CD4-positive, alpha-beta memory T cell (primary cell): ENCODE data around the gene SUCLG2. TPM values are rescaled to one million over a fixed set of nuclear protein-coding genes. Genes with fewer than 3 reads are reported as not detected.

Source experiments
- CTCF ChIA-PET: fragments of 350-600 bp; sonication (Branson Sonifier 250); formaldehyde crosslinking; loops from one replicate; lab custom pipeline; 2021; ENCODE audit warnings: inconsistent platforms; ENCODE audit not compliant: partially characterized antibody; lab: Charles Lee
- POLR2A ChIA-PET: fragments of 350-600 bp; sonication (Branson Sonifier 250); formaldehyde crosslinking; loops from one replicate; lab custom pipeline; 2021; ENCODE audit not compliant: partially characterized antibody; lab: Charles Lee
- DNase-seq, 5 donors: peaks; one replicate each; pipeline versions ENCODE4 v3.0.0 to v3.0.0-alpha.2; 2020 to 2022; ENCODE audit warnings: mixed read lengths in 1 of 5
- H3K27ac ChIP-seq: one replicate; pipeline ENCODE4 v1.7.0; 2013; ENCODE audit warnings: low read depth, low read length
- H3K27me3 ChIP-seq: 2 replicates; pipeline ENCODE4 v1.7.0; 2013; ENCODE audit warnings: mild to moderate bottlenecking, low read length, moderate library complexity; ENCODE audit not compliant: insufficient read depth
- H3K36me3 ChIP-seq: 2 replicates; pipeline ENCODE4 v1.7.0; 2013; ENCODE audit warnings: mild to moderate bottlenecking, low read length, moderate library complexity; ENCODE audit not compliant: insufficient read depth
- H3K4me1 ChIP-seq: 2 replicates; pipeline ENCODE4 v1.7.0; 2013; ENCODE audit warnings: mild to moderate bottlenecking, low read length, moderate library complexity; ENCODE audit not compliant: insufficient read depth
- H3K4me3 ChIP-seq, 2 donors: one replicate each; pipeline ENCODE4 v1.7.0; 2013; ENCODE audit warnings: low read length in 2 of 2, mild to moderate bottlenecking in 1 of 2
- H3K9me3 ChIP-seq, 2 donors: one replicate each; pipeline ENCODE4 v1.7.0; 2013; ENCODE audit warnings: low read length in 2 of 2, control low read depth in 1 of 2; ENCODE audit not compliant: control insufficient read depth in 1 of 2
- H3K27ac Mint-ChIP-seq, 7 donors: one replicate each; pipeline ENCODE4 v1.8.0; 2020 to 2021; ENCODE audit warnings: mixed read lengths in 7 of 7, mild to moderate bottlenecking in 6 of 7, inconsistent platforms in 3 of 7, moderate library complexity in 3 of 7
- H3K27me3 Mint-ChIP-seq, 2 donors: one replicate each; pipeline ENCODE4 v1.8.0; 2020 to 2021; ENCODE audit warnings: mixed read lengths in 2 of 2
- H3K36me3 Mint-ChIP-seq, 2 donors: one replicate each; pipeline ENCODE4 v1.8.0; 2020 to 2021; ENCODE audit warnings: mixed read lengths in 2 of 2, inconsistent platforms in 1 of 2, mild to moderate bottlenecking in 1 of 2
- H3K4me1 Mint-ChIP-seq, 4 donors: one replicate each; pipeline ENCODE4 v1.8.0; 2020 to 2021; ENCODE audit warnings: mixed read lengths in 4 of 4, mild to moderate bottlenecking in 1 of 4
- H3K4me3 Mint-ChIP-seq, 8 donors: one replicate each; pipeline ENCODE4 v1.8.0; 2020 to 2021; ENCODE audit warnings: mixed read lengths in 8 of 8, mild to moderate bottlenecking in 7 of 8, moderate library complexity in 6 of 8, inconsistent platforms in 3 of 8
- H3K9me3 Mint-ChIP-seq, 8 donors: one replicate each; pipeline ENCODE4 v1.8.0; 2020 to 2021; ENCODE audit warnings: mixed read lengths in 8 of 8, mild to moderate bottlenecking in 5 of 8, inconsistent platforms in 3 of 8, moderate library complexity in 1 of 8
- intact Hi-C: fragments of 100-400 bp; cut with micrococcal nuclease; formaldehyde crosslinking; loops from one replicate; pipeline ENCODE4 v1.15.1; 2023
- polyA plus RNA-seq, 2 donors: library from polyadenylated mRNA; unstranded; fragments of 300-500 nt; fragmentation: Illumina TruSeq; gene quantifications; one replicate each; pipeline ENCODE4 v1.2.3, GENCODE V29; 2021
- total RNA-seq, 2 experiments: library from RNA; stranded (reverse); gene quantifications; one replicate each; pipeline ENCODE4 v1.2.3, GENCODE V29; 2021

SUCLG2 gene
- total and polyA plus RNA-seq, 4 experiments from 2014 or later: 46.1 to 114 (median 56.8) TPM

- DNase-seq: no peak
- Mint-ChIP-seq H3K4me1 (peaks cover 4 to 10% (median 5%) of the 10 kb centered on the region in 4 donors), H3K36me3 (peaks cover 18 to 32% of the 10 kb centered on the region in 2 donors), H3K27ac (no peak overlapping the region), H3K27me3 (no peaks in the 10 kb centered on the region), H3K4me3 (no peak overlapping the region), H3K9me3 (peaks cover 0 to 2% (median 0%) of the 10 kb centered on the region in 8 donors)
- ChIA-PET CTCF (no interaction called here), POLR2A (no interaction called here)
- no peak overlapping the region for H3K4me3 ChIP-seq
- H3K4me1 ChIP-seq: no peaks in the 10 kb centered on the region
- H3K27me3 ChIP-seq: no peaks in the 10 kb centered on the region
- H3K36me3 ChIP-seq: no peaks in the 10 kb centered on the region
- H3K27ac ChIP-seq: no peak overlapping the region
- intact Hi-C loops: no loop called here
- H3K9me3 ChIP-seq: no peaks in the 10 kb centered on the region
Observed at GRCh38 chr3:67453628-67454027, 200.8 kb downstream of the SUCLG2 start.

- peaks cover 8 to 20% of the 10 kb centered on the region in 2 donors for H3K36me3 Mint-ChIP-seq
- Histone ChIP-seq H3K36me3 (no peaks in the 10 kb centered on the region), H3K9me3 (no peaks in the 10 kb centered on the region), H3K4me3 (no peak overlapping the region), H3K27ac (no peak overlapping the region), H3K4me1 (no peaks in the 10 kb centered on the region), H3K27me3 (no peaks in the 10 kb centered on the region)
- H3K4me1 Mint-ChIP-seq: peaks cover 0 to 3% (median 1%) of the 10 kb centered on the region in 4 donors
- intact Hi-C loops: no loop called here
- POLR2A ChIA-PET: no interaction called here
- H3K9me3 Mint-ChIP-seq: no peaks in the 10 kb centered on the region
- H3K4me3 Mint-ChIP-seq: no peak overlapping the region
- H3K27me3 Mint-ChIP-seq: no peaks in the 10 kb centered on the region
- CTCF ChIA-PET: interaction anchor here (1.6 kb wide), 1 partner anchor 340 kb away, joined by 3 read pairs; no protein-coding TSS in a partner anchor
- no peak overlapping the region for H3K27ac Mint-ChIP-seq
- DNase-seq: no peak
Observed at GRCh38 chr3:67450153-67450552, 204.3 kb downstream of the SUCLG2 start.

DNA sequence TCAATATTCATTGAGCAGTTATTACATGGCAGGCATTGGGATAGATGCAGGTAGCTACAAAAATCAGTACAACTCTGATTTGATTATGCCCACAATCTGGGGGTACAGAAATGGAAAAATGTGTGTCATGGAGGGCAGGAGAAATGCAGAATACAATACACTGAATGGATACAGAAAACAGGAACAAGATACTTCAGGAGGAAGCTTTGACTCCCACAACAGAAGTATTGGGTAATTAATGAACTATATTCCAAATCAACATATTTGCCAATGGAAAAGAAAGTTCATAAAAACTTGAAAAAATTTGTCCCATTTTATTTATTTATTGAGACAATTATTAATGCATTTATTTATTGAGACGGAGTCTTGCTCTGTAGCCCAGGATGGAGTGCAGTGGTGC, 207.0 kb downstream of the SUCLG2 start:
- CTCF ChIA-PET: no interaction called here
- H3K4me3 ChIP-seq: no peak overlapping the region
- no peaks in the 10 kb centered on the region for H3K9me3 ChIP-seq
- intact Hi-C loops: no loop called here
- H3K36me3 ChIP-seq: no peaks in the 10 kb centered on the region
- Mint-ChIP-seq H3K27ac (no peak overlapping the region), H3K4me1 (peaks cover 0 to 4% (median 2%) of the 10 kb centered on the region in 4 donors), H3K9me3 (peaks cover 0 to 6% (median 2%) of the 10 kb centered on the region in 8 donors), H3K27me3 (no peaks in the 10 kb centered on the region), H3K36me3 (peaks cover 7 to 21% of the 10 kb centered on the region in 2 donors), H3K4me3 (no peak overlapping the region)
- H3K4me1 ChIP-seq: no peaks in the 10 kb centered on the region
- no peak overlapping the region for H3K27ac ChIP-seq
- DNase-seq: no peak
- POLR2A ChIA-PET: no interaction called here
- no peaks in the 10 kb centered on the region for H3K27me3 ChIP-seq

DNA sequence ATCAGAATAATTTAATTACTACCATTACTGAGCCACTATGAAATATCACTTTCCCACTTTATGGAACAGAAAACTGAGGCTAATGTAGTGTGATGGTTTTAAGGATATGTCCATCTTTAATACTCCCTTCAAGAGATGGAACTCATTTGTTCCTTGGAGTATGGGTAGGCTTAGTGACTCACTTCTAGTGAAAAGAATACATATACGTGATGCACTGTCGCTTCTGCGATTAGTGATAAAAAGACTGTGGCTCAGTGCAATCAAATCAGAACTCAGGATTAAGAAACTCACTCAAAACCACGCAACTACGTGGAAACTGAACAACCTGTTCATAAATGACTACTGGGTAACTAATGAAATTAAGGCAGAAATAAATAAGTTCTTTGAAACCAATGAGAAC, 216.6 kb downstream of the SUCLG2 start:
- peaks cover 44 to 52% of the 10 kb centered on the region in 2 donors for H3K36me3 Mint-ChIP-seq
- intact Hi-C loops: no loop called here
- CTCF ChIA-PET: no interaction called here
- no peaks in the 10 kb centered on the region for H3K27me3 Mint-ChIP-seq
- Histone ChIP-seq H3K36me3 (no peaks in the 10 kb centered on the region), H3K4me1 (no peaks in the 10 kb centered on the region), H3K27ac (no peak overlapping the region), H3K9me3 (no peaks in the 10 kb centered on the region), H3K27me3 (no peaks in the 10 kb centered on the region), H3K4me3 (no peak overlapping the region)
- H3K4me1 Mint-ChIP-seq: peaks cover 7 to 31% (median 18%) of the 10 kb centered on the region in 4 donors
- POLR2A ChIA-PET: no interaction called here
- H3K9me3 Mint-ChIP-seq: peaks cover 0 to 4% (median 2%) of the 10 kb centered on the region in 8 donors
- H3K4me3 Mint-ChIP-seq: no peak overlapping the region
- no peak for DNase-seq
- no peak overlapping the region for H3K27ac Mint-ChIP-seq

- Mint-ChIP-seq H3K4me1 (peaks cover 7 to 33% (median 18%) of the 10 kb centered on the region in 4 donors), H3K9me3 (peaks cover 0 to 7% (median 1%) of the 10 kb centered on the region in 8 donors), H3K27me3 (no peaks in the 10 kb centered on the region), H3K27ac (no peak overlapping the region), H3K36me3 (peaks cover 47 to 55% of the 10 kb centered on the region in 2 donors), H3K4me3 (no peak overlapping the region)
- H3K36me3 ChIP-seq: no peaks in the 10 kb centered on the region
- ChIA-PET POLR2A (no interaction called here), CTCF (no interaction called here)
- no peak overlapping the region for H3K4me3 ChIP-seq
- intact Hi-C loops: no loop called here
- no peaks in the 10 kb centered on the region for H3K9me3 ChIP-seq
- no peak for DNase-seq
- no peaks in the 10 kb centered on the region for H3K4me1 ChIP-seq
- no peak overlapping the region for H3K27ac ChIP-seq
- no peaks in the 10 kb centered on the region for H3K27me3 ChIP-seq
Observed at GRCh38 chr3:67437090-67437489, 217.3 kb downstream of the SUCLG2 start.

- intact Hi-C loops: no loop called here
- peaks cover 41 to 61% of the 10 kb centered on the region in 2 donors for H3K36me3 Mint-ChIP-seq
- CTCF ChIA-PET: no interaction called here
Observed at GRCh38 chr3:67433109-67433508, 221.3 kb downstream of the SUCLG2 start.

DNA sequence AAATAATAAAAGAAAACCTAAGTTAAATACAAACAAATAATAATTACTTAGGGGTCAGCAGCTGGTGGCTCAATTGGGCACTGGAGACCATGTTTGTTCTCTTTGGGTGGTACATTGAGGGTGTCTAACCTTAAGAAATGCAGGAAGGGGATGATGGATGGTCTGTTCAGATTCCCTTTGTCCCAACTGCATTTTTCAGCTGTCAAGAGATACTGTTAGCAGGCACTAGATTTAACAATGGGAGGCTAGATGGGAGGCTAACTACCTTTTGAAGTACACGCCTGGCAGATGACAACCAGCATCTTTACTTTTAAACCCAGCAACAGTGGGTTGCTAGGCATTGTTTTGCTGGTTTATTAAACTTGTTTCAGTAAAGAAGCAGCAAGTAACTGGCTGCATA, 222.5 kb downstream of the SUCLG2 start:
- no peak overlapping the region for H3K27ac ChIP-seq
- Mint-ChIP-seq H3K36me3 (peaks cover 47 to 66% of the 10 kb centered on the region in 2 donors), H3K4me3 (no peak overlapping the region), H3K27ac (no peak overlapping the region), H3K27me3 (no peaks in the 10 kb centered on the region), H3K4me1 (peaks cover 0 to 17% (median 6%) of the 10 kb centered on the region in 4 donors), H3K9me3 (peaks cover 0 to 19% (median 3%) of the 10 kb centered on the region in 8 donors)
- ChIA-PET CTCF (no interaction called here), POLR2A (no interaction called here)
- no peak for DNase-seq
- no peaks in the 10 kb centered on the region for H3K9me3 ChIP-seq
- no peaks in the 10 kb centered on the region for H3K27me3 ChIP-seq
- H3K4me1 ChIP-seq: no peaks in the 10 kb centered on the region
- no peaks in the 10 kb centered on the region for H3K36me3 ChIP-seq
- intact Hi-C loops: no loop called here
- no peak overlapping the region for H3K4me3 ChIP-seq

More at GRCh38 chr3:67433109-67433508, 221.3 kb downstream of the SUCLG2 start:
- no peaks in the 10 kb centered on the region for H3K9me3 ChIP-seq
- Mint-ChIP-seq H3K27ac (no peak overlapping the region), H3K4me3 (no peak overlapping the region), H3K4me1 (peaks cover under 1 to 20% (median 8%) of the 10 kb centered on the region in 4 donors), H3K9me3 (peaks cover 0 to 19% (median 3%) of the 10 kb centered on the region in 8 donors), H3K27me3 (no peaks in the 10 kb centered on the region)
- H3K27me3 ChIP-seq: no peaks in the 10 kb centered on the region
- no peaks in the 10 kb centered on the region for H3K36me3 ChIP-seq
- POLR2A ChIA-PET: no interaction called here
- no peak for DNase-seq
- H3K4me1 ChIP-seq: no peaks in the 10 kb centered on the region
- no peak overlapping the region for H3K4me3 ChIP-seq
- no peak overlapping the region for H3K27ac ChIP-seq
